Measurements from ENCODE around the gene GPR39.

DNA sequence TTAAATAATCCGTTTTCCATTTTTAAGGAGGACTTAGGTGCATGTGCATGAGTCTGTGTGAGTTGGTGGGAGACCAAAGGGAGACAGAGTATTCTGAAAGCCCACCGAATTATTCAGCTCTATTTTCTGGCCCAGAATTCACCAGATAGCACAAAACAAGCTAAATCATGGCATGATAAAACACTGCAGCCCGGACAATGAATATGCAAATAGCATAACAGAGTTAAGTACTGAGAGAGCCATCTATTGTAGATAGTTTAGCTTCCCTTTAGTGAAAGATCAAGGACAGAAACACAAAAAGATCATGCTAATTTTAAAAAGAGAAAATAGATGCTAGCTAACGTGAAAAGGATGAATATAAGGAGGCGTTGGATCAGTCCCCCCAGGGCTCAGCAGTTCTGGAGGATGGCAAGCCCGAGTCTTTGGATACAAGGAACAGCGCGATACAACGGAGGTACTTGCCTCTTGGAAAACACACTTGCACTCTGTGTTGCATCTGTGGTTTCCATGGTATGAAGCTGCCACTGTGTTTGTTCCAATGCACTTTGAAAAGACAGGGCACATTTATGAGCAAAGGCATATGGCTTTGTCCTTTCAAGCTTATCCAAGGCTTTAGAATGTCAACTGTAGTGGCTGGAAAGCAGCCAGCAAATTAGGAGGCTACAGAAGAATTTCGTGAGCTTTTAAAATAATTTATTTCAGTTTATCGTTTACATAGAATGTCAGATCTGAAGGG lies 133.5 kb downstream of the GPR39 start:
- TF ChIP-seq, protein P1, sequence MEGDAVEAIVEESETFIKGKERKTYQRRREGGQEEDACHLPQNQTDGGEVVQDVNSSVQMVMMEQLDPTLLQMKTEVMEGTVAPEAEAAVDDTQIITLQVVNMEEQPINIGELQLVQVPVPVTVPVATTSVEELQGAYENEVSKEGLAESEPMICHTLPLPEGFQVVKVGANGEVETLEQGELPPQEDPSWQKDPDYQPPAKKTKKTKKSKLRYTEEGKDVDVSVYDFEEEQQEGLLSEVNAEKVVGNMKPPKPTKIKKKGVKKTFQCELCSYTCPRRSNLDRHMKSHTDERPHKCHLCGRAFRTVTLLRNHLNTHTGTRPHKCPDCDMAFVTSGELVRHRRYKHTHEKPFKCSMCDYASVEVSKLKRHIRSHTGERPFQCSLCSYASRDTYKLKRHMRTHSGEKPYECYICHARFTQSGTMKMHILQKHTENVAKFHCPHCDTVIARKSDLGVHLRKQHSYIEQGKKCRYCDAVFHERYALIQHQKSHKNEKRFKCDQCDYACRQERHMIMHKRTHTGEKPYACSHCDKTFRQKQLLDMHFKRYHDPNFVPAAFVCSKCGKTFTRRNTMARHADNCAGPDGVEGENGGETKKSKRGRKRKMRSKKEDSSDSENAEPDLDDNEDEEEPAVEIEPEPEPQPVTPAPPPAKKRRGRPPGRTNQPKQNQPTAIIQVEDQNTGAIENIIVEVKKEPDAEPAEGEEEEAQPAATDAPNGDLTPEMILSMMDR (IDR thresholded peaks at IDR 0.05) = no peak
- TF ChIP-seq POLR2AphosphoS5 (IDR thresholded peaks at IDR 0.05; ENCODE audit: low read depth, low read length) (no peak), SIN3A (IDR thresholded peaks at IDR 0.05; ENCODE audit: borderline replicate concordance, insufficient read depth, low read depth, low read length) (no peak)

All from Panc1 (cell line).